ENCODE data around the gene BHLHE23.

The BHLHE23 gene

GRCh38 chr20:63006540-63007359, at the start of gene BHLHE23:
TSS of gene BHLHE23 (minus strand) at chr20:63006964. CDS start at chr20:63006774, 190 bp downstream.
- DNase-seq = no peak

GRCh38 chr20:63055575-63056235, 48.9 kb upstream of the BHLHE23 start:
- DNase-seq = no peak

- DNase-seq = no peak
Measured at GRCh38 chr20:63054681-63055240, 48.0 kb upstream of the BHLHE23 start.

- no peak for DNase-seq
Measured at GRCh38 chr20:63054103-63054474, 47.3 kb upstream of the BHLHE23 start.

GRCh38 chr20:63053432-63054102, 46.8 kb upstream of the BHLHE23 start:
- no peak for DNase-seq

GRCh38 chr20:63052571-63053431, 46.0 kb upstream of the BHLHE23 start:
- no peak for DNase-seq

GRCh38 chr20:63051911-63052310, 45.1 kb upstream of the BHLHE23 start:
- DNase-seq = no peak

- DNase-seq = no peak
Measured at GRCh38 chr20:63051186-63051860, 44.6 kb upstream of the BHLHE23 start.

GRCh38 chr20:63050406-63050805, 43.6 kb upstream of the BHLHE23 start:
- no peak for DNase-seq

- no peak for DNase-seq
Measured at GRCh38 chr20:63049561-63050221, 42.9 kb upstream of the BHLHE23 start.

- no peak for DNase-seq
Measured at GRCh38 chr20:63049191-63049518, 42.4 kb upstream of the BHLHE23 start.

GRCh38 chr20:63048516-63049190, 41.9 kb upstream of the BHLHE23 start:
- DNase-seq = no peak

- DNase-seq = no peak
Measured at GRCh38 chr20:63047946-63048345, 41.2 kb upstream of the BHLHE23 start.

- no peak for DNase-seq
Measured at GRCh38 chr20:63047267-63047666, 40.5 kb upstream of the BHLHE23 start.

- DNase-seq = no peak
Measured at GRCh38 chr20:63046841-63047240, 40.1 kb upstream of the BHLHE23 start.

- no peak for DNase-seq
Measured at GRCh38 chr20:63045991-63046390, 39.2 kb upstream of the BHLHE23 start.

- DNase-seq = no peak
Measured at GRCh38 chr20:63045401-63045800, 38.6 kb upstream of the BHLHE23 start.

GRCh38 chr20:63044605-63045004, 37.8 kb upstream of the BHLHE23 start:
- no peak for DNase-seq

- no peak for DNase-seq
Measured at GRCh38 chr20:63044204-63044600, 37.4 kb upstream of the BHLHE23 start.

- DNase-seq = no peak
Measured at GRCh38 chr20:63043348-63044203, 36.8 kb upstream of the BHLHE23 start.

Measured in activated CD4-positive, alpha-beta T cell treated with anti-CD3 and anti-CD28 coated beads for 48 hours (primary cell).